HEK293 (cell line): ENCODE results near the gene GMPR.

Experiments used
- CTCF ChIA-PET: fragments of 350-600 bp; formaldehyde crosslinking; extraction: SDS; loops from one replicate; lab custom pipeline; 2021; ENCODE audit warnings: antibody characterized with exemption; lab: Yijun Ruan, JAX
- POLR2A ChIA-PET: fragments of 300-600 bp; formaldehyde crosslinking; extraction: SDS; loops from one replicate; lab custom pipeline; 2020; ENCODE audit warnings: antibody characterized with exemption, inconsistent platforms; lab: Yijun Ruan, JAX
- H3K27ac ChIP-seq: fragments of 200-500 bp; sonication (Bioruptor generic); 2 replicates; pipeline ENCODE4 v1.5.1; 2014; ENCODE audit warnings: low read depth, low read length, control low read depth, inconsistent platforms; ENCODE audit errors: extremely low read depth
- H3K36me3 ChIP-seq, 2 experiments: fragments of 200-500 bp in 1 of 2; sonication (Bioruptor generic) in 1 of 2; 1 replicate in 1 of 2; 2 replicates in 1 of 2; pipeline ENCODE4 v1.5.1; 2014 to 2017; ENCODE audit warnings: inconsistent platforms in 2 of 2, low read length in 2 of 2; ENCODE audit not compliant: control insufficient read depth in 2 of 2, insufficient read depth in 1 of 2
- H3K4me1 ChIP-seq: fragments of 200-500 bp; sonication (Bioruptor generic); 2 replicates; pipeline ENCODE4 v1.5.1; 2014; ENCODE audit warnings: mild to moderate bottlenecking, low read length, inconsistent platforms; ENCODE audit not compliant: control insufficient read depth, insufficient read depth
- H3K4me3 ChIP-seq: 2 replicates; pipeline ENCODE4 v1.5.1; 2011; ENCODE audit warnings: low read depth, mild to moderate bottlenecking, control low read depth, low read length, moderate library complexity
- H3K9me3 ChIP-seq: fragments of 200-500 bp; sonication (Bioruptor generic); 2 replicates; pipeline ENCODE4 v1.5.1; 2014; ENCODE audit warnings: low read depth, low read length, inconsistent platforms; ENCODE audit not compliant: control insufficient read depth, insufficient read depth
- BCL11A ChIP-seq: fragments of 450-650 bp; formaldehyde crosslinking; IDR thresholded peaks from 2 replicates; pipeline ENCODE4 v1.5.1; 2016; ENCODE audit warnings: low read depth, missing biosample characterization, missing genetic modification characterization
- GLI2 ChIP-seq: fragments of 450-650 bp; formaldehyde crosslinking; IDR thresholded peaks from 2 replicates; pipeline ENCODE4; 2017; ENCODE audit warnings: missing biosample characterization, missing genetic modification characterization, low read depth, borderline replicate concordance
- HOXC10 ChIP-seq: sonication (generic); formaldehyde crosslinking; IDR thresholded peaks from 2 replicates; pipeline ENCODE4 v1.8.1; 2023; ENCODE audit warnings: mild to moderate bottlenecking, missing genetic modification reagents
- HOXD13 ChIP-seq: sonication (generic); formaldehyde crosslinking; IDR thresholded peaks from 2 replicates; pipeline ENCODE4 v1.8.0; 2022; ENCODE audit warnings: missing genetic modification reagents, borderline replicate concordance
- KLF9 ChIP-seq: fragments of 450-650 bp; formaldehyde crosslinking; IDR thresholded peaks from 2 replicates; pipeline ENCODE4 v1.5.1; 2016; ENCODE audit warnings: missing biosample characterization, missing genetic modification characterization, low read depth
- MYNN ChIP-seq: fragments of 450-650 bp; formaldehyde crosslinking; IDR thresholded peaks from 2 replicates; pipeline ENCODE4 v1.5.1; 2016; ENCODE audit warnings: missing biosample characterization, missing genetic modification characterization, borderline replicate concordance
- OVOL3 ChIP-seq: fragments of 450-650 bp; formaldehyde crosslinking; IDR thresholded peaks from 2 replicates; pipeline ENCODE4 v1.5.1; 2016; ENCODE audit warnings: missing biosample characterization, missing genetic modification characterization
- SETDB1 ChIP-seq: IDR thresholded peaks from one replicate; pipeline ENCODE4 v1.6.1; 2017; ENCODE audit warnings: mild to moderate bottlenecking, low read length, moderate library complexity, mixed read lengths; ENCODE audit not compliant: insufficient read length
- SP3 ChIP-seq: fragments of 450-650 bp; formaldehyde crosslinking; IDR thresholded peaks from 2 replicates; pipeline ENCODE4 v1.5.1; 2016; ENCODE audit warnings: missing biosample characterization, missing genetic modification characterization
- ZBTB1 ChIP-seq: fragments of 450-650 bp; formaldehyde crosslinking; IDR thresholded peaks from 2 replicates; pipeline ENCODE4 v1.5.1; 2016; ENCODE audit warnings: missing biosample characterization, missing genetic modification characterization
- ZBTB49 ChIP-seq: fragments of 450-650 bp; formaldehyde crosslinking; IDR thresholded peaks from 2 replicates; pipeline ENCODE4 v1.5.1; 2016; ENCODE audit warnings: missing biosample characterization, missing genetic modification characterization, low read depth
- ZBTB6 ChIP-seq: fragments of 450-650 bp; formaldehyde crosslinking; IDR thresholded peaks from 2 replicates; pipeline ENCODE4 v1.5.1; 2017; ENCODE audit warnings: missing biosample characterization, missing genetic modification characterization
- ZNF133 ChIP-seq: fragments of 450-650 bp; formaldehyde crosslinking; IDR thresholded peaks from 2 replicates; pipeline ENCODE4 v1.5.1; 2016; ENCODE audit warnings: missing biosample characterization, missing genetic modification characterization
- ZNF138 ChIP-seq: fragments of 450-650 bp; formaldehyde crosslinking; IDR thresholded peaks from 2 replicates; pipeline ENCODE4 v1.5.1; 2016; ENCODE audit warnings: missing biosample characterization, missing genetic modification characterization, borderline replicate concordance
- ZNF157 ChIP-seq: fragments of 450-650 bp; formaldehyde crosslinking; IDR thresholded peaks from 2 replicates; pipeline ENCODE4 v1.5.1; 2016; ENCODE audit warnings: missing biosample characterization, missing genetic modification characterization
- ZNF175 ChIP-seq: fragments of 450-650 bp; formaldehyde crosslinking; IDR thresholded peaks from 2 replicates; pipeline ENCODE4 v1.5.1; 2016; ENCODE audit warnings: missing biosample characterization, missing genetic modification characterization
- ZNF416 ChIP-seq: fragments of 450-650 bp; formaldehyde crosslinking; IDR thresholded peaks from 2 replicates; pipeline ENCODE4 v1.5.1; 2016; ENCODE audit warnings: missing biosample characterization, missing genetic modification characterization
- ZNF433 ChIP-seq: fragments of 450-650 bp; formaldehyde crosslinking; IDR thresholded peaks from 2 replicates; pipeline ENCODE4 v1.5.1; 2016; ENCODE audit warnings: missing biosample characterization, missing genetic modification characterization, low read depth
- ZNF513 ChIP-seq: fragments of 450-650 bp; IDR thresholded peaks from 2 replicates; pipeline ENCODE4 v1.5.1; 2018; ENCODE audit warnings: missing biosample characterization, missing genetic modification characterization
- ZNF555 ChIP-seq: fragments of 450-650 bp; formaldehyde crosslinking; conservative IDR thresholded peaks from 2 replicates; pipeline ENCODE4 v1.5.1; 2017; ENCODE audit warnings: missing biosample characterization, mild to moderate bottlenecking, missing genetic modification characterization, inconsistent platforms
- ZNF561 ChIP-seq: fragments of 450-650 bp; IDR thresholded peaks from 2 replicates; pipeline ENCODE4 v1.5.1; 2018; ENCODE audit warnings: missing biosample characterization, missing genetic modification characterization, borderline replicate concordance
- ZNF600 ChIP-seq: fragments of 450-650 bp; formaldehyde crosslinking; IDR thresholded peaks from 2 replicates; pipeline ENCODE4 v1.5.1; 2016; ENCODE audit warnings: missing biosample characterization, missing genetic modification characterization
- ZSCAN23 ChIP-seq: fragments of 450-650 bp; formaldehyde crosslinking; IDR thresholded peaks from 2 replicates; pipeline ENCODE4 v1.5.1; 2016; ENCODE audit warnings: missing biosample characterization, missing genetic modification characterization
- TF ChIP-seq, protein P1 (sequence below): fragments of 450-650 bp; formaldehyde crosslinking; IDR thresholded peaks from 2 replicates; pipeline ENCODE4 v1.5.1; 2016; ENCODE audit warnings: missing biosample characterization, missing genetic modification characterization
- TF ChIP-seq, protein P2 (sequence below): fragments of 450-650 bp; formaldehyde crosslinking; IDR thresholded peaks from 2 replicates; pipeline ENCODE4 v1.5.1; 2016; ENCODE audit warnings: missing biosample characterization, missing genetic modification characterization
- TF ChIP-seq, protein P3 (sequence below): fragments of 450-650 bp; formaldehyde crosslinking; IDR thresholded peaks from 2 replicates; pipeline ENCODE4 v1.5.1; 2016; ENCODE audit warnings: missing biosample characterization, missing genetic modification characterization

The GMPR gene

GRCh38 chr6:16296061-16296670, 57.8 kb downstream of the GMPR start:
- no peak overlapping the region for H3K27ac ChIP-seq
- no peak for TF ChIP-seq ZNF561 (tag by site-specific recombination)
- TF ChIP-seq OVOL3 (tag by site-specific recombination), result no peak
- no peak for TF ChIP-seq SETDB1
- TF ChIP-seq ZNF133, result no peak
- TF ChIP-seq ZNF175 (tag by site-specific recombination), result no peak
- no peak for TF ChIP-seq BCL11A
- TF ChIP-seq KLF9 (tag by site-specific recombination), result no peak
- TF ChIP-seq ZNF555 (tag by site-specific recombination), result no peak
- no peak for TF ChIP-seq ZBTB49 (tag by site-specific recombination)
- TF ChIP-seq HOXD13 (CRISPR knock-in tag), result no peak
- TF ChIP-seq ZNF157 (tag by site-specific recombination), result no peak
- no peak for TF ChIP-seq HOXC10
- TF ChIP-seq ZSCAN23 (tag by site-specific recombination), result no peak
- no peak for TF ChIP-seq ZNF416 (tag by site-specific recombination)
- no peak for TF ChIP-seq ZNF138 (tag by site-specific recombination)
- no peak for TF ChIP-seq ZNF600
- TF ChIP-seq SP3, result no peak
- TF ChIP-seq ZNF433 (tag by site-specific recombination), result no peak
- TF ChIP-seq ZNF513 (tag by site-specific recombination), result no peak
- no peaks in the 10 kb centered on the region for H3K9me3 ChIP-seq
- ChIA-PET POLR2A (no interaction called here), CTCF (interaction anchor here (0.9 to 3.2 kb wide), 2 partner anchors 10 to 19 kb away, joined by 3 to 14 read pairs; no protein-coding TSS in a partner anchor)
- H3K4me1 ChIP-seq, result no peaks in the 10 kb centered on the region
- H3K4me3 ChIP-seq, result no peak overlapping the region
- H3K36me3 ChIP-seq, result peaks cover 0 to 8% of the 10 kb centered on the region in 2 experiments; a peak in 2 of 3 replicates

DNA sequence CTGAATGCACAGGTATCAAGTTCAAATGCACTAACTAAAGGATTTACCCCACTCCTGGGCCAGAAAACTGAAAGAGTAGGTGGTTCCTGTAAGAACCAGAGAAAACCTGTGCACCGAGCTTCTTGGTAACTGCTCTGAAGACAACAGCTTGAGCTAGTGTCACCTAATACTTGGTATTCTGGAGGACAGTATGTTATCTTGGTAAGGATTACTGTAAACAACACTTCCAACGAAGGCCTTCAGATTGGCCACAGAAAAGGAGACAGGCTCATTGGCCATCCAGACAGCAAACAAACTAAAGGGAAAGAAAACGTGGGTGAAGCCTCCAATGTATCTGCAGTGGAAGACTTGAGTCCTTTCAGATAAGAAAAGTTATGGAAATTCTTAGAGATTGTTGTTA, 61.5 kb downstream of the GMPR start:
- Histone ChIP-seq H3K36me3 (peaks cover 0 to 15% of the 10 kb centered on the region in 2 experiments; a peak in 2 of 3 replicates), H3K9me3 (no peaks in the 10 kb centered on the region), H3K4me3 (no peak overlapping the region), H3K4me1 (no peaks in the 10 kb centered on the region), H3K27ac (no peak overlapping the region)
- no peak for TF ChIP-seq ZSCAN23 (tag by site-specific recombination)
- TF ChIP-seq GLI2 (tag by site-specific recombination), result no peak
- no peak for TF ChIP-seq MYNN (tag by site-specific recombination)
- TF ChIP-seq, protein P1, sequence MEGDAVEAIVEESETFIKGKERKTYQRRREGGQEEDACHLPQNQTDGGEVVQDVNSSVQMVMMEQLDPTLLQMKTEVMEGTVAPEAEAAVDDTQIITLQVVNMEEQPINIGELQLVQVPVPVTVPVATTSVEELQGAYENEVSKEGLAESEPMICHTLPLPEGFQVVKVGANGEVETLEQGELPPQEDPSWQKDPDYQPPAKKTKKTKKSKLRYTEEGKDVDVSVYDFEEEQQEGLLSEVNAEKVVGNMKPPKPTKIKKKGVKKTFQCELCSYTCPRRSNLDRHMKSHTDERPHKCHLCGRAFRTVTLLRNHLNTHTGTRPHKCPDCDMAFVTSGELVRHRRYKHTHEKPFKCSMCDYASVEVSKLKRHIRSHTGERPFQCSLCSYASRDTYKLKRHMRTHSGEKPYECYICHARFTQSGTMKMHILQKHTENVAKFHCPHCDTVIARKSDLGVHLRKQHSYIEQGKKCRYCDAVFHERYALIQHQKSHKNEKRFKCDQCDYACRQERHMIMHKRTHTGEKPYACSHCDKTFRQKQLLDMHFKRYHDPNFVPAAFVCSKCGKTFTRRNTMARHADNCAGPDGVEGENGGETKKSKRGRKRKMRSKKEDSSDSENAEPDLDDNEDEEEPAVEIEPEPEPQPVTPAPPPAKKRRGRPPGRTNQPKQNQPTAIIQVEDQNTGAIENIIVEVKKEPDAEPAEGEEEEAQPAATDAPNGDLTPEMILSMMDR (tag by site-specific recombination), result no peak
- TF ChIP-seq, protein P2, sequence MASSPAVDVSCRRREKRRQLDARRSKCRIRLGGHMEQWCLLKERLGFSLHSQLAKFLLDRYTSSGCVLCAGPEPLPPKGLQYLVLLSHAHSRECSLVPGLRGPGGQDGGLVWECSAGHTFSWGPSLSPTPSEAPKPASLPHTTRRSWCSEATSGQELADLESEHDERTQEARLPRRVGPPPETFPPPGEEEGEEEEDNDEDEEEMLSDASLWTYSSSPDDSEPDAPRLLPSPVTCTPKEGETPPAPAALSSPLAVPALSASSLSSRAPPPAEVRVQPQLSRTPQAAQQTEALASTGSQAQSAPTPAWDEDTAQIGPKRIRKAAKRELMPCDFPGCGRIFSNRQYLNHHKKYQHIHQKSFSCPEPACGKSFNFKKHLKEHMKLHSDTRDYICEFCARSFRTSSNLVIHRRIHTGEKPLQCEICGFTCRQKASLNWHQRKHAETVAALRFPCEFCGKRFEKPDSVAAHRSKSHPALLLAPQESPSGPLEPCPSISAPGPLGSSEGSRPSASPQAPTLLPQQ (tag by site-specific recombination), result no peak
- no peak for TF ChIP-seq ZBTB6 (tag by site-specific recombination)
- TF ChIP-seq, protein P3, sequence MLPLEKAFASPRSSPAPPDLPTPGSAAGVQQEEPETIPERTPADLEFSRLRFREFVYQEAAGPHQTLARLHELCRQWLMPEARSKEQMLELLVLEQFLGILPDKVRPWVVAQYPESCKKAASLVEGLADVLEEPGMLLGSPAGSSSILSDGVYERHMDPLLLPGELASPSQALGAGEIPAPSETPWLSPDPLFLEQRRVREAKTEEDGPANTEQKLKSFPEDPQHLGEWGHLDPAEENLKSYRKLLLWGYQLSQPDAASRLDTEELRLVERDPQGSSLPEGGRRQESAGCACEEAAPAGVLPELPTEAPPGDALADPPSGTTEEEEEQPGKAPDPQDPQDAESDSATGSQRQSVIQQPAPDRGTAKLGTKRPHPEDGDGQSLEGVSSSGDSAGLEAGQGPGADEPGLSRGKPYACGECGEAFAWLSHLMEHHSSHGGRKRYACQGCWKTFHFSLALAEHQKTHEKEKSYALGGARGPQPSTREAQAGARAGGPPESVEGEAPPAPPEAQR, result no peak
- TF ChIP-seq ZBTB1 (tag by site-specific recombination), result no peak
- CTCF ChIA-PET, result interaction anchor here (1.7 to 4.3 kb wide), 2 partner anchors 15 to 17 kb away, joined by 8 to 20 read pairs; no protein-coding TSS in a partner anchor
- POLR2A ChIA-PET, result no interaction called here
